Vagina (tissue), 2 donors: Measurements from ENCODE around the gene NASP. TPM values are rescaled to one million over a fixed set of nuclear protein-coding genes. Genes with fewer than 3 reads are reported as not detected.

Source experiments
- DNase-seq, 2 donors: peaks; one replicate each; pipeline ENCODE4 v3.0.0-alpha.2; 2017; ENCODE audit errors: extremely low spot score in 2 of 2
- H3K27ac ChIP-seq: fragments of 200-600 bp; sonication (generic); one replicate; pipeline ENCODE4 v1.5.1; 2019
- H3K27me3 ChIP-seq: fragments of 200-600 bp; sonication (generic); one replicate; pipeline ENCODE4 v1.5.1; 2019
- H3K36me3 ChIP-seq, 2 donors: fragments of 200-600 bp; sonication (generic); one replicate each; pipeline ENCODE4 v1.5.1; 2017 to 2019
- H3K4me1 ChIP-seq: fragments of 200-600 bp; sonication (generic); one replicate; pipeline ENCODE4 v1.5.1; 2019
- H3K4me3 ChIP-seq, 2 donors: fragments of 200-600 bp; sonication (generic); 1 replicate in 1 of 2; 2 replicates in 1 of 2; pipeline ENCODE4 v1.5.1; 2016 to 2019
- H3K9me3 ChIP-seq: fragments of 200-600 bp; sonication (generic); one replicate; pipeline ENCODE4 v1.5.1; 2019
- POLR2A ChIP-seq, 2 donors: fragments of 450-650 bp; IDR thresholded peaks; one replicate each; pipeline ENCODE4 v1.6.1; 2017; ENCODE audit warnings: antibody characterized with exemption in 2 of 2, mild to moderate bottlenecking in 2 of 2, moderate library complexity in 2 of 2
- POLR2AphosphoS5 ChIP-seq, 2 donors: sonication (generic); formaldehyde crosslinking; IDR thresholded peaks; one replicate each; pipeline ENCODE4 v1.9.0; 2017; ENCODE audit warnings: antibody characterized with exemption in 2 of 2, mild to moderate bottlenecking in 2 of 2, low read depth in 1 of 2; ENCODE audit not compliant: insufficient read depth in 1 of 2
- intact Hi-C: fragments of 100-400 bp; cut with DNase I; formaldehyde crosslinking; loops from one replicate; pipeline ENCODE4 v1.15.1; 2023
- total RNA-seq: library from RNA; depleted of rRNA; stranded (reverse); fragments of >200 nt; gene quantifications from one replicate; pipeline ENCODE4 v1.2.3, GENCODE V29; 2016
- TF ChIP-seq, protein P1 (sequence below), 3 experiments: fragments of 450-650 bp in 2 of 3; fragments of 200-600 bp in 1 of 3; sonication (generic) in 1 of 3; IDR thresholded peaks; one replicate each; pipeline ENCODE4 v1.5.1; 2017 to 2019; ENCODE audit warnings: antibody characterized with exemption in 3 of 3, mild to moderate bottlenecking in 2 of 3, moderate library complexity in 2 of 3

Gene NASP
- total RNA-seq, 1 donor from 2014 or later = 57.9 TPM

DNA sequence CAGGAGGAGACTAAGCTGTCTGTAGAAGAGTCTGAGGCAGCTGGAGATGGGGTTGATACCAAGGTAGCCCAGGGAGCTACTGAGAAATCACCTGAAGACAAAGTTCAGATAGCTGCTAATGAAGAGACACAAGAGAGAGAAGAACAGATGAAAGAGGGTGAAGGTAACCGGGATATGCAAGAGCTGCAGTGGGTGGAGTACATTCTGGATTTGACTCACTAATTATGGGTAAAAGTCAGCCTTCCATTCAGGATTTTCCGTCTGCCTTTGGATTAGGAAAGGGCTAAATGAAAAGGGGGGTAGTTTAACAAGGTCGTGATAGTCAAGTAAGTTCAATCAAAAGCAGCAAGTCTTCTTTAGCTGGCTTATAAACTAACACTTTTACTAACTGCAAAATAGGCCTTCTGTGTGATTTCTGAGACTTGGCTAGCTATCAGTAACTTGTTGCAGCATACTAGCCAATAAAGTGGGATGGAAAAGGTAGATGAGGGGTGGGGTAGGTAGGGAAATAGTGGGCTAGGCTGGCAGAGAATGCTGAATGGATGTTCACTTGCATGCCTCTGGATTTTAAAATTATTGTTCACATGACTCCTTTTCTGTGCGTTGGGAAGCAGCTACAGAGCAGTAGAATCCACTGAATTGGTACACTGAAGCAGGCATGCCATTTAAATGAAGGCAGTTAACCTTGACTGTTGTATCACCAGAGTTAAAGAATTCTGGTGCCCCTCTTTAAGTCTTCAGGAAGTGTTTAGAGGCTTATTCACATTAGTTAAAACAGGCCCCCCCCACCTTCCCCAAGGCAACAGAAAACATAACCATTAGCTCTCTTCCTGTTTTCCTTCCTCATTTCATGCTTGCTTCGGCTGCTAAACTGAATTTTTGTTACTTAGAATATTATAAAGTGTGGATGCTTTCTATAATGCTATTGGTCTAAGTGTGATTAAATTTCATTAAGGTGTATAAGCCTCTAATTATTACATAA, 24.6 kb downstream of the NASP start:
- Histone ChIP-seq H3K9me3 (no peaks in the 10 kb centered on the region), H3K27me3 (no peaks in the 10 kb centered on the region), H3K27ac (no peak overlapping the region), H3K4me3 (no peak overlapping the region), H3K4me1 (peaks cover 12% of the 10 kb centered on the region), H3K36me3 (peaks cover 0 to 35% of the 10 kb centered on the region in 2 donors)
- intact Hi-C loops = no loop called here
- TF ChIP-seq POLR2A (IDR thresholded peaks at IDR 0.05) = no peak
- TF ChIP-seq POLR2AphosphoS5 (IDR thresholded peaks at IDR 0.05; ENCODE audit: insufficient read depth in 1 of 2, low read depth in 1 of 2) = no peak
- TF ChIP-seq, protein P1, sequence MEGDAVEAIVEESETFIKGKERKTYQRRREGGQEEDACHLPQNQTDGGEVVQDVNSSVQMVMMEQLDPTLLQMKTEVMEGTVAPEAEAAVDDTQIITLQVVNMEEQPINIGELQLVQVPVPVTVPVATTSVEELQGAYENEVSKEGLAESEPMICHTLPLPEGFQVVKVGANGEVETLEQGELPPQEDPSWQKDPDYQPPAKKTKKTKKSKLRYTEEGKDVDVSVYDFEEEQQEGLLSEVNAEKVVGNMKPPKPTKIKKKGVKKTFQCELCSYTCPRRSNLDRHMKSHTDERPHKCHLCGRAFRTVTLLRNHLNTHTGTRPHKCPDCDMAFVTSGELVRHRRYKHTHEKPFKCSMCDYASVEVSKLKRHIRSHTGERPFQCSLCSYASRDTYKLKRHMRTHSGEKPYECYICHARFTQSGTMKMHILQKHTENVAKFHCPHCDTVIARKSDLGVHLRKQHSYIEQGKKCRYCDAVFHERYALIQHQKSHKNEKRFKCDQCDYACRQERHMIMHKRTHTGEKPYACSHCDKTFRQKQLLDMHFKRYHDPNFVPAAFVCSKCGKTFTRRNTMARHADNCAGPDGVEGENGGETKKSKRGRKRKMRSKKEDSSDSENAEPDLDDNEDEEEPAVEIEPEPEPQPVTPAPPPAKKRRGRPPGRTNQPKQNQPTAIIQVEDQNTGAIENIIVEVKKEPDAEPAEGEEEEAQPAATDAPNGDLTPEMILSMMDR (IDR thresholded peaks at IDR 0.05) = no peak
- DNase-seq = no peak

DNA sequence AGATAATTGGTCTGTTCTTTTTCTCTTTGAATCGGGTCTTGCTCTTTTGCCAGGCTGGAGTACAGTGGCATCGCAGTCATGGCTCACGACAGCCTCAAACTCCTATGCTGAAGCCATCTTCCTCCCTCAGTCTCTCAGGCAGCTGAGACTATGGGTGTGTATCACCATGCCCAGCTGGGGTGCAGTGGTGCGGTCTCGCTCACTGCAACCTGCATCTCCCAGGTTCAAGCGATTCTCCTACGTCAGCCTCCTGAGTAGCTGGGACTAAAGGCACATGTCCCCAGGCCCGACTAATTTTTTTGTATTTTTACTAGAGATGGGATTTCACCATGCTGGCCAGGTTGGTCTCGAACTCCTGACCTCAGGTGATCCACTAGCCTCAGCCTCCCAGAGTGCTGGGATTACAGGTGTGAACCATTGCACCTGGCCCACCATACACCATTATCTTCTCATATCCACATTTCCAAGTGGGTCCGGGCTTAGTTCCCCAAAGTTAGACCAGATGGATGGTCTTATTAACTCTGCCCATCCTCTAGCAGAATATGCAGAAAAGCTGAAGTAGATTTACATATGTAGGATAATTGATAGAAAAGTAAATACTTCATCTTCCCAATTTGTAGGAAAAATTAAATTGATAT, 26.9 kb downstream of the NASP start:
- no peak overlapping the region for H3K27ac ChIP-seq
- TF ChIP-seq POLR2AphosphoS5 (IDR thresholded peaks at IDR 0.05; ENCODE audit: insufficient read depth in 1 of 2, low read depth in 1 of 2) (no peak), POLR2A (IDR thresholded peaks at IDR 0.05) (no peak)
- TF ChIP-seq, protein P1 (IDR thresholded peaks at IDR 0.05) = no peak
- no peaks in the 10 kb centered on the region for H3K27me3 ChIP-seq
- no peak for DNase-seq
- peaks cover 14% of the 10 kb centered on the region for H3K4me1 ChIP-seq
- intact Hi-C loops = no loop called here
- no peak overlapping the region for H3K4me3 ChIP-seq
- peaks cover 0 to 46% of the 10 kb centered on the region in 2 donors for H3K36me3 ChIP-seq
- H3K9me3 ChIP-seq = no peaks in the 10 kb centered on the region

DNA sequence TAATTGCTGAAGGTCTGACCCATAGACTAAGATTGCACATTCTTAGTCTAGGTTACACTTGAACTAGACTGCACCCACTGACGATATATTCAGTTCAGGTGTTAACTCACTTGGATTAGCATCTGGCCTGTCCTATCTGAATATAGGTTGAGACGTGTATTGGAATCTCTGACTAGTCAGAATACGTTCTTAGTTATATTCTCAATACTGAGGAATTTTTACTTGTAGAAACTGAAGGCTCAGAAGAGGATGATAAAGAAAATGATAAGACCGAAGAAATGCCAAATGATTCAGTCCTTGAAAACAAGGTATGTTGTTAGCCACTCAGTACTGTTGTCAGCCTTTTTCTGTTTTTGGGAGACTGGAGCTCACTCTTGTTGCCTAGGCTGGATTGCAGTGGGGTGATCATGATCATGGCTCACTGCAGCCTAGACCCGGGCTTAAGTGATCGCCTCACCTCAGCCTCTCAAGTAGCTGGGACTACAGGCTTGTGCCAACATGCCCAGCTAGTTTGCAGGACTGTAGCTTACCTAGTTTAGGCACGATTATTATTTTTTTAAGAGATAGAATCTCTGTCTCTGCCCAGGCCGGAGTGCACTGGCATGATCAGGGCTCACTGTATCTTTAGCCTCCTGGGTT, 29.2 kb downstream of the NASP start:
- Histone ChIP-seq H3K4me1 (peaks cover 14% of the 10 kb centered on the region), H3K9me3 (no peaks in the 10 kb centered on the region), H3K36me3 (peaks cover 0 to 57% of the 10 kb centered on the region in 2 donors), H3K4me3 (no peak overlapping the region), H3K27ac (no peak overlapping the region), H3K27me3 (no peaks in the 10 kb centered on the region)
- no peak for TF ChIP-seq POLR2A (IDR thresholded peaks at IDR 0.05)
- no peak for TF ChIP-seq POLR2AphosphoS5 (IDR thresholded peaks at IDR 0.05; ENCODE audit: insufficient read depth in 1 of 2, low read depth in 1 of 2)
- TF ChIP-seq, protein P1 (IDR thresholded peaks at IDR 0.05) = no peak
- intact Hi-C loops = no loop called here
- DNase-seq = no peak

DNA sequence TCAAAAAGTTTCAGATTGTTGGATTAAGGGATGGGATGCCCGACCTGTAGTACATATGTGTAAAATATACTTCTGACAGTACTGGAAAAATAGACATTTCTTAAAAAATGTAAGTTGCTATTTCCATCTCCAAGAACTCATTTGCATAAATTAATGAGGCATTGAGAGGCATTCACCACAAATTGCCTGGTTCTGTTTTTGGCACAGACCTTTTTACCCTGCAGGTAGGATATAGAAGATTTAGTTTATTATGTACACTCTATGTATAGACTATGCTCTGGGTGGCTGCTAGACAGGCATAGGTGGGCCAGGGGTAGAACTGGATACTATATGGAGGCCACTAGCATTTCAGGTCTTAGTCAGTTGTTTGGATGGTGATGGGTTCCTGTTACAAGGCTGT, 32.0 kb downstream of the NASP start:
- Histone ChIP-seq H3K36me3 (peaks cover 0 to 43% of the 10 kb centered on the region in 2 donors), H3K4me3 (no peak overlapping the region), H3K4me1 (peaks cover 7% of the 10 kb centered on the region), H3K27ac (no peak overlapping the region), H3K27me3 (no peaks in the 10 kb centered on the region), H3K9me3 (no peaks in the 10 kb centered on the region)
- TF ChIP-seq, protein P1 (IDR thresholded peaks at IDR 0.05) = no peak
- TF ChIP-seq POLR2A (IDR thresholded peaks at IDR 0.05) (no peak), POLR2AphosphoS5 (IDR thresholded peaks at IDR 0.05; ENCODE audit: insufficient read depth in 1 of 2, low read depth in 1 of 2) (no peak)
- intact Hi-C loops = no loop called here
- DNase-seq = no peak
